Mucosa of descending colon (tissue), 3 donors: ENCODE data around the gene NTHL1. TPM values are rescaled to one million over a fixed set of nuclear protein-coding genes. Genes with fewer than 3 reads are reported as not detected.

Experiments used
- ATAC-seq: fragments of 200-7000 bp; cut with Tn5 transposase; one replicate; pipeline ENCODE4 v1.9.1; 2020; ENCODE audit warnings: mild to moderate bottlenecking, moderate library complexity
- DNase-seq, 3 donors: peaks; one replicate each; pipeline ENCODE4 v3.0.0-alpha.2; 2020
- H3K36me3 ChIP-seq: fragments of 200-600 bp; one replicate; pipeline ENCODE4 v1.8.0; 2021; ENCODE audit warnings: low read depth, mild to moderate bottlenecking
- H3K4me1 ChIP-seq: fragments of 200-600 bp; one replicate; pipeline ENCODE4 v1.8.0; 2021; ENCODE audit warnings: low read depth, mild to moderate bottlenecking
- H3K4me3 ChIP-seq: fragments of 200-600 bp; one replicate; pipeline ENCODE4 v1.8.0; 2021; ENCODE audit warnings: mild to moderate bottlenecking
- H3K9me3 ChIP-seq: fragments of 200-600 bp; one replicate; pipeline ENCODE4 v1.8.0; 2021; ENCODE audit warnings: mild to moderate bottlenecking
- intact Hi-C, 2 donors: fragments of 100-400 bp; cut with DNase I in 1 of 2; cut with micrococcal nuclease in 1 of 2; formaldehyde crosslinking; loops; one replicate each; pipeline versions ENCODE4 v1.11.0 to v1.11.1; 2022; cut with DNase I, micrococcal nuclease
- total RNA-seq, 3 donors: library from RNA; stranded (reverse); fragmentation: NEBNext Ultra II Directional in 2 of 3; extraction: Animal tissue kit (Norgen Biotek cat#: 25700) in 2 of 3; gene quantifications; one replicate each; pipeline versions ENCODE4 v1.2.1 to v1.2.4, GENCODE V29; 2021 to 2023
- TF ChIP-seq, protein P1 (sequence below): fragments of 200-600 bp; IDR thresholded peaks from one replicate; pipeline ENCODE4 v1.8.0; 2022; ENCODE audit warnings: antibody characterized with exemption, mild to moderate bottlenecking
- donor health status: DM: no; HTN: no; CAD: no; lungs with moderate emphysema.
- donor health status: DM: no; HTN: no; CAD: no.
- donor health status: DM: no; HTN: yes; CAD: no.

NTHL1 gene
- total RNA-seq, 3 donors from 2014 or later = 23.5 to 28.2 (median 24.5) TPM

DNA sequence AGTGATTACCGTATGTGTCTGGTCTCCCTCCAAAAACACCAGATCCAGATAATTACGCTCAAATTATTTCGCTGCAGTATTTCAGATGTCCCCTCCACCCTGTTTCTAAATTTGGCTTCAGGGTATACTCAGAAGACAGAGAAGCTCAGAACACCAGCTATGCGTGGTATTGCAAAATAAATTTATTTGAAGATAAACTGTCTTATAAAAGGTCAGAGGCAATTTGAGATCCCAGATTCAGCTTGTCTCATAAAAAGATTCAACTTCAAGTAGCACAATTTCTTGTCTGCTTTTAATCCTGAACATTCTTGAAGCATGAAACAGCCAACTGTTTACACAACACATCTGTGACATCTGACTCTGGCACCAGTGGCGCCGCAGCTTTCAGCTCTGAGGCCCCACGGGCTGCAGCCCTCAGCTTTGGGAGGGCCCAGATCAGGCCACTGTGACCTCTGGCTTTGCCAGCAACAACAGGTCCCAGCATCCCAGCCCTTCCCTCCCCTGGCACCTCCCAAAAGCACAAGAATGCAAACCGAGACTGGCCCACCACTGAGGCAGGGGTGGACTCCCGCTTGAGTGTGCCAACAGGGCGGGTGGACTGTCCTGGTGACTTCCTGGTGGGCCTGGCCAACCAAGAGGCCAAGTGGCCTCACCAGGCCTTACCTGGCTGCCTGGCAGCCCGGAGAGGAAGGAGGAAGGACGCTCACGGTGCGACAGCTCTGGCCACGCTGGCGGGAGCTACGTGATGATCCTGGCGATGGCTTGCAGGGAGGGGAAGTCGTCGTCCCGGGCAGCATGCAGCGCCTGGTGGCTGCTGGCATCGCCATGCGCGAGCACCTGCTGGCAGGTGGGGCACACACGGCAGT lies 49.9 kb downstream of the NTHL1 start:
- H3K9me3 ChIP-seq = no peaks in the 10 kb centered on the region
- peaks cover 4% of the 10 kb centered on the region for H3K4me1 ChIP-seq
- no peak overlapping the region for H3K4me3 ChIP-seq
- TF ChIP-seq, protein P1, sequence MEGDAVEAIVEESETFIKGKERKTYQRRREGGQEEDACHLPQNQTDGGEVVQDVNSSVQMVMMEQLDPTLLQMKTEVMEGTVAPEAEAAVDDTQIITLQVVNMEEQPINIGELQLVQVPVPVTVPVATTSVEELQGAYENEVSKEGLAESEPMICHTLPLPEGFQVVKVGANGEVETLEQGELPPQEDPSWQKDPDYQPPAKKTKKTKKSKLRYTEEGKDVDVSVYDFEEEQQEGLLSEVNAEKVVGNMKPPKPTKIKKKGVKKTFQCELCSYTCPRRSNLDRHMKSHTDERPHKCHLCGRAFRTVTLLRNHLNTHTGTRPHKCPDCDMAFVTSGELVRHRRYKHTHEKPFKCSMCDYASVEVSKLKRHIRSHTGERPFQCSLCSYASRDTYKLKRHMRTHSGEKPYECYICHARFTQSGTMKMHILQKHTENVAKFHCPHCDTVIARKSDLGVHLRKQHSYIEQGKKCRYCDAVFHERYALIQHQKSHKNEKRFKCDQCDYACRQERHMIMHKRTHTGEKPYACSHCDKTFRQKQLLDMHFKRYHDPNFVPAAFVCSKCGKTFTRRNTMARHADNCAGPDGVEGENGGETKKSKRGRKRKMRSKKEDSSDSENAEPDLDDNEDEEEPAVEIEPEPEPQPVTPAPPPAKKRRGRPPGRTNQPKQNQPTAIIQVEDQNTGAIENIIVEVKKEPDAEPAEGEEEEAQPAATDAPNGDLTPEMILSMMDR = no peak
- ATAC-seq = no peak
- H3K36me3 ChIP-seq = peaks cover 17% of the 10 kb centered on the region
- DNase-seq = peak in 1 of 3 donors; percentile 33
- intact Hi-C loops = no loop called here

DNA sequence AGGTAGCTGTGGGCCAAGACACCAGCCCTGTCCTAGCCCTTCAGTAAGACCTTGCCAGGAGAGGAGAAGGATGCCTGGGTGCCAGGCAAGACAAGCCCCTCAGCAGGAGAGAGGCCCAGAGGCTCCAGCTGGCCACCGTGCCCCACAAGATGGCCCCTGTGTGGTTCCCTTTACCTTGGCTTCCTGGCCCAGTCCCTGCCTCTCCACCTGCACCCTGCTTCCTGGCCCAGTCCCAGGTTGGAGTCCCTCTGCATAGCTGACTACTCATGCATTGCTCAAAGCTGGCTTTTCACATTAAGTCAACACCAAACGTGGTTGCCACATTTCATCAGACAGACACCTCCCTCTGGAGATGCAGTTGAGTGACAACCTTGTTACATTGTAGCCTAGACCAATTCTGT lies 53.9 kb downstream of the NTHL1 start:
- Histone ChIP-seq H3K4me1 (peaks cover 28% of the 10 kb centered on the region), H3K9me3 (no peaks in the 10 kb centered on the region), H3K4me3 (no peak overlapping the region), H3K36me3 (no peaks in the 10 kb centered on the region)
- intact Hi-C loops = no loop called here
- DNase-seq (no peak), ATAC-seq (no peak)
- TF ChIP-seq, protein P1 = no peak

DNA sequence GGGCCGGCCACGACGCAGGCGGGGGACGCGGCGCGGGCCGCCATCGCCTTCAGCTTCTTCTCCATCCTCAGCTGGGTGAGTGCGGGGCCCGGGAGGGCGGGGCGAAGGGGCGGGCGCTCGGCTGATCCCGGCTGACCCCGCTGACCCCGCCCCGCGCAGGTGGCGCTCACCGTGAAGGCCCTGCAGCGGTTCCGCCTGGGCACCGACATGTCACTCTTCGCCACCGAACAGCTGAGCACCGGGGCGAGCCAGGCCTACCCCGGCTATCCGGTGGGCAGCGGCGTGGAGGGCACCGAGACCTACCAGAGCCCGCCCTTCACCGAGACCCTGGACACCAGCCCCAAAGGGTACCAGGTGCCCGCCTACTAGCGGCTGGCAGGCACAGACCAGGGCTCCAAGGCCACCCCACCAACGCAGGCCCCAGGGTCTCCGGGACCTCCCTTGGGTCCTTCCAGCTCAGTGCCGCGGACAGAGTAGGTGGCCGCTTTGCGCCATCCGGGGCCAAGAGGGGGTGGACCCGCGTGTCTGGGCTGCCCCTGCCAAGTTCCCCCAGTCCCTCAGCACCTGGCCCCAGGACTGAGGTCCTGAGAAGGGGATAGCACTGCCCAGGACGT lies 54.8 kb downstream of the NTHL1 start:
- intact Hi-C loops = no loop called here
- no peak for ATAC-seq

DNA sequence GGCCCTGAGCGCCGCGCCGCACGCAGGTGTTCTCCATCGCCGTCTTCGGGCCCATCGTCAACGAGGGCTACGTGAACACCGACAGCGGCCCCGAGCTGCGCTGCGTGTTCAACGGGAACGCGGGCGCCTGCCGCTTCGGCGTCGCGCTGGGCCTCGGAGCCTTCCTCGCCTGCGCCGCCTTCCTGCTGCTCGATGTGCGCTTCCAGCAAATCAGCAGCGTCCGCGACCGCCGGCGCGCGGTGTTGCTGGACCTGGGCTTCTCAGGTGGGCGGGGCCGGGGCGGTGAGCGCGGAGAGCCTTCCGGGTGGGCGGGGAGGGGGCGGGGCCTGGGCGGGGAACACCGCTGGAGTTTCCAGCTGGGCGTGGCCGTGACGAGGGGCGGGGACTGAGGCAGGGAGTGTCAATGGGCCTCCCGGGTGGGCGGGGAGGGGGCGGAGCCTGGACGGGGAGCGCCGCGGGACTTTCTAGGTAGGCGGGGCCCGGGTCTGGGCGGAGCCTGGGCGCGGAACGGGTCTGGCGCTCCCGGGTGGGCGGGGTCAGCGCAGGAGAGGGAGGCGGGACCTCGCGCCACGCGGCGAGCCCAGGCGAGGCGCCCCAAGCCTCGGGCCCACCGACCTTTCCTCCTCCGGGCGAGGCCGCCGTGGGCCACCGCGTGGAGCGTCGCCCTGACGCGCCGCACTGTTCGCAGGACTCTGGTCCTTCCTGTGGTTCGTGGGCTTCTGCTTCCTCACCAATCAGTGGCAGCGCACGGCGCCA lies 55.5 kb downstream of the NTHL1 start:
- TF ChIP-seq, protein P1 = no peak
- Histone ChIP-seq H3K9me3 (no peaks in the 10 kb centered on the region), H3K36me3 (no peaks in the 10 kb centered on the region), H3K4me3 (no peak overlapping the region), H3K4me1 (peaks cover 28% of the 10 kb centered on the region)
- intact Hi-C loops = no loop called here
- peak; percentile 84 for ATAC-seq
- DNase-seq = peak; percentile 97 to 98 (median 98)

More for the DNA sequence above, 54.8 kb downstream of the NTHL1 start:
- H3K4me3 ChIP-seq = no peak overlapping the region
- TF ChIP-seq, protein P1 = no peak
- no peaks in the 10 kb centered on the region for H3K9me3 ChIP-seq
- DNase-seq = peak in 1 of 3 donors; percentile 82
- H3K36me3 ChIP-seq = no peaks in the 10 kb centered on the region
- H3K4me1 ChIP-seq = peaks cover 28% of the 10 kb centered on the region

DNA sequence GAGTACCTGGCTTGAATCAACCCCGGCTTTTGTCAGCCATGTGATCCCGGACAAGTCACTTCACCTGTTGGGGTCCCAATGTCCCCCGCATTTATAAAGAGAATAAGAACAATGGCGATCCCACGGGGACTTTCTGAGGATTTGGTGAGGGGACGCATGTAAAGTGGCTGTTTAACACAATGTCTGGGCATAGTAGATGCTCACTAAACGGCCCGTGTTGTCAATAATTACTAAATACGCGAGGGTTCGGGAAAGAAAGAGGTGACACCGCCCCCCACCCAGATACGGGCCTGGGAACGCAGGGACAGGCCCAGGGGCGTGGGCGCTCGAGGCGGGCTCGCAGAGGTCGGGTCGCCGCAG lies 56.1 kb downstream of the NTHL1 start:
- Histone ChIP-seq H3K9me3 (no peaks in the 10 kb centered on the region), H3K4me1 (peaks cover 24% of the 10 kb centered on the region), H3K36me3 (no peaks in the 10 kb centered on the region), H3K4me3 (no peak overlapping the region)
- ATAC-seq (no peak), DNase-seq (peak in 1 of 3 donors; percentile 27)
- TF ChIP-seq, protein P1 = no peak
- intact Hi-C loops = no loop called here
